Measurements from ENCODE around the gene AADAT. TPM values are rescaled to one million over a fixed set of nuclear protein-coding genes. Genes with fewer than 3 reads are reported as not detected.
"Not testable (repeated sequence)": the region's sequence is repeated elsewhere in the genome, so short reads cannot be mapped to it uniquely, and the experiment has no call there.

AADAT gene
- total RNA-seq, 1 experiment from 2014 or later, result 5.4 TPM

DNA sequence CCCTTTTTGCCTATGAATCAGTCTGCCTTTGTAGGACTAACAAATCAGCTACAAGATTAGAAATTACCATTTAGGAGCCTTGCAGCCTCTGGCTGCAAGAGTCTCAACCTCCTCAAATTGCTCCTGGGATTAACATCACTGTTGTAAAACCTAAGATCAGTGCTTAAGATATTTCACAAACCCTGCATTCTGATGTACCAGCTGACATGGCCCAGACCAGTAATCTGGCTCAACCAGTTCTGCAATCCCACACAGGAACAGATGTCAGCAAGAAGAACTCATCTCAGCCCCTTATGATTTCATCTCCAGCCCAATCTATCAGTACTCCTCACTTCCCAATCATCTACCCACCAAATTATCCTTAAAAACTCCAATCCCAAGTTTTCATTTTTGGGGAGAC, 32.5 kb upstream of the AADAT start:
- Histone ChIP-seq H3K36me3 (ENCODE audit: insufficient read depth, low read length, poor library complexity, severe bottlenecking) (no peaks in the 10 kb centered on the region), H3K4me3 (ENCODE audit: low read depth, low read length, poor library complexity, severe bottlenecking) (no peak overlapping the region), H3K9me3 (ENCODE audit: low read depth, low read length, poor library complexity, severe bottlenecking) (no peaks in the 10 kb centered on the region), H3K4me1 (ENCODE audit: insufficient read depth, low read length, poor library complexity, severe bottlenecking) (no peaks in the 10 kb centered on the region), H3K27ac (ENCODE audit: low read depth, low read length, poor library complexity, severe bottlenecking) (no peak overlapping the region), H3K27me3 (replicated peaks; ENCODE audit: insufficient read depth, low read depth, low read length, poor library complexity) (no peaks in the 10 kb centered on the region)
- intact Hi-C loops (cut with micrococcal nuclease; ENCODE audit: unreplicated experiment), result no loop called here
- TF ChIP-seq, protein P1, sequence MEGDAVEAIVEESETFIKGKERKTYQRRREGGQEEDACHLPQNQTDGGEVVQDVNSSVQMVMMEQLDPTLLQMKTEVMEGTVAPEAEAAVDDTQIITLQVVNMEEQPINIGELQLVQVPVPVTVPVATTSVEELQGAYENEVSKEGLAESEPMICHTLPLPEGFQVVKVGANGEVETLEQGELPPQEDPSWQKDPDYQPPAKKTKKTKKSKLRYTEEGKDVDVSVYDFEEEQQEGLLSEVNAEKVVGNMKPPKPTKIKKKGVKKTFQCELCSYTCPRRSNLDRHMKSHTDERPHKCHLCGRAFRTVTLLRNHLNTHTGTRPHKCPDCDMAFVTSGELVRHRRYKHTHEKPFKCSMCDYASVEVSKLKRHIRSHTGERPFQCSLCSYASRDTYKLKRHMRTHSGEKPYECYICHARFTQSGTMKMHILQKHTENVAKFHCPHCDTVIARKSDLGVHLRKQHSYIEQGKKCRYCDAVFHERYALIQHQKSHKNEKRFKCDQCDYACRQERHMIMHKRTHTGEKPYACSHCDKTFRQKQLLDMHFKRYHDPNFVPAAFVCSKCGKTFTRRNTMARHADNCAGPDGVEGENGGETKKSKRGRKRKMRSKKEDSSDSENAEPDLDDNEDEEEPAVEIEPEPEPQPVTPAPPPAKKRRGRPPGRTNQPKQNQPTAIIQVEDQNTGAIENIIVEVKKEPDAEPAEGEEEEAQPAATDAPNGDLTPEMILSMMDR (conservative IDR thresholded peaks at IDR 0.05; ENCODE audit: low read depth, low read length), result no peak
- TF ChIP-seq EZH2 (IDR thresholded peaks at IDR 0.05; ENCODE audit: borderline replicate concordance, low read depth, low read length, poor library complexity, severe bottlenecking), result no peak
- no peak for DNase-seq (ENCODE audit: low spot score)
- CTCF ChIA-PET, result no interaction called here
- POLR2A ChIA-PET (ENCODE audit: low non-redundant PET), result no interaction called here
- no TSS peak for BruUV-seq (replicated peaks)

DNA sequence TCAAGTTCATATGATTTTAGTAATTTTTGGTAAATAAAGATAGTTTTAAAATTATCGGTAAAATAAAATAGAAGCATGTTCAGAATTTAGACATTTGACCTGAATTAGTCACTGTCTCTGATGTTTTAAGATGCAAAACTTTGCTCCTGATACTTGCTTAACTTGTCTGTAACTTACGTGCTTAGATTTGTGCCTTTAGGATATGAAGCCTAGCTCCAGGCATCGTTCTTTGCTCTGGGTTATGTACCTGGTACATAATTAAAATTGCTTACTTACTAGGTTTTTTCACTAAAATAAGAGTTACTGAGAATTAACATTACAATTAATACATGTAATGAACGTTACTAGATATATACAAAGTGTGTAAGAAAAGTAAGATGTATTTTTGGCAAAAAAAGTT, 24.9 kb upstream of the AADAT start:
- Histone ChIP-seq H3K9me3 (ENCODE audit: low read depth, low read length, poor library complexity, severe bottlenecking) (no peaks in the 10 kb centered on the region), H3K27me3 (replicated peaks; ENCODE audit: insufficient read depth, low read depth, low read length, poor library complexity) (peaks cover 3% of the 10 kb centered on the region), H3K27ac (ENCODE audit: low read depth, low read length, poor library complexity, severe bottlenecking) (no peak overlapping the region), H3K36me3 (ENCODE audit: insufficient read depth, low read length, poor library complexity, severe bottlenecking) (no peaks in the 10 kb centered on the region), H3K4me1 (ENCODE audit: insufficient read depth, low read length, poor library complexity, severe bottlenecking) (peaks cover 5% of the 10 kb centered on the region), H3K4me3 (ENCODE audit: low read depth, low read length, poor library complexity, severe bottlenecking) (no peak overlapping the region)
- TF ChIP-seq EZH2 (IDR thresholded peaks at IDR 0.05; ENCODE audit: borderline replicate concordance, low read depth, low read length, poor library complexity, severe bottlenecking), result no peak
- TF ChIP-seq, protein P1 (conservative IDR thresholded peaks at IDR 0.05; ENCODE audit: low read depth, low read length), result no peak
- POLR2A ChIA-PET (ENCODE audit: low non-redundant PET), result no interaction called here
- CTCF ChIA-PET, result no interaction called here
- DNase-seq (ENCODE audit: low spot score), result no peak
- no TSS peak for BruUV-seq (replicated peaks)
- intact Hi-C loops (cut with micrococcal nuclease; ENCODE audit: unreplicated experiment), result no loop called here

DNA sequence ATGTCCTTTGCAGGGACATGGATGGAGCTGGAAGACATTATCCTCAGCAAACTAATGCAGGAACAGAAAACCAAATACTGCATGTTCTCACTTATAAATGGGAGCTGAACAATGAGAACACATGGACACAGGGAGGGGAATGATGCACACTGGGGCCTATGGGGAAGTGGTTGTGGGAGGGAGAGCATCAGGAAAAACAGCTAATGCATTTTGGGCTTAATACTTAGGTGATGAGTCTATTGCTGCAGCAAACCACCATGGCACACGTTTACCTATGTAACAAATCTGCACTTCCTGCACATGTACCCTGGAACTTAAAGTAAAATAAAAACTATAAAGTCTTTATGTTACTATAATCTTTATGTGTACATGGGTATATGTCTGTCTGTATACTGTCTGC, 24.4 kb upstream of the AADAT start:
- POLR2A ChIA-PET (ENCODE audit: low non-redundant PET); H3K4me1 ChIP-seq (ENCODE audit: insufficient read depth, low read length, poor library complexity, severe bottlenecking); H3K27me3 ChIP-seq (replicated peaks; ENCODE audit: insufficient read depth, low read depth, low read length, poor library complexity); H3K4me3 ChIP-seq (ENCODE audit: low read depth, low read length, poor library complexity, severe bottlenecking); H3K27ac ChIP-seq (ENCODE audit: low read depth, low read length, poor library complexity, severe bottlenecking); H3K9me3 ChIP-seq (ENCODE audit: low read depth, low read length, poor library complexity, severe bottlenecking); H3K36me3 ChIP-seq (ENCODE audit: insufficient read depth, low read length, poor library complexity, severe bottlenecking); CTCF ChIA-PET; intact Hi-C loops (cut with micrococcal nuclease; ENCODE audit: unreplicated experiment); DNase-seq (ENCODE audit: low spot score); BruUV-seq (replicated peaks): not testable (repeated sequence)

- DNase-seq (ENCODE audit: low spot score), result no peak
- ChIA-PET POLR2A (ENCODE audit: low non-redundant PET) (no interaction called here), CTCF (no interaction called here)
- intact Hi-C loops (cut with micrococcal nuclease; ENCODE audit: unreplicated experiment), result no loop called here
- Histone ChIP-seq H3K4me1 (ENCODE audit: insufficient read depth, low read length, poor library complexity, severe bottlenecking) (peaks cover 10% of the 10 kb centered on the region), H3K36me3 (ENCODE audit: insufficient read depth, low read length, poor library complexity, severe bottlenecking) (no peaks in the 10 kb centered on the region), H3K27me3 (replicated peaks; ENCODE audit: insufficient read depth, low read depth, low read length, poor library complexity) (peaks cover 3% of the 10 kb centered on the region), H3K9me3 (ENCODE audit: low read depth, low read length, poor library complexity, severe bottlenecking) (no peaks in the 10 kb centered on the region), H3K27ac (ENCODE audit: low read depth, low read length, poor library complexity, severe bottlenecking) (no peak overlapping the region), H3K4me3 (ENCODE audit: low read depth, low read length, poor library complexity, severe bottlenecking) (no peak overlapping the region)
- TF ChIP-seq EZH2 (IDR thresholded peaks at IDR 0.05; ENCODE audit: borderline replicate concordance, low read depth, low read length, poor library complexity, severe bottlenecking), result no peak
- TF ChIP-seq, protein P1 (conservative IDR thresholded peaks at IDR 0.05; ENCODE audit: low read depth, low read length), result no peak
- no TSS peak for BruUV-seq (replicated peaks)
These were observed 21.8 kb upstream of the AADAT start for GRCh38 chr4:170111546-170111945.

Measured in A673 (cell line).